Naive thymus-derived CD4-positive, alpha-beta T cell (primary cell): ENCODE results near the gene SNED1. TPM values are rescaled to one million over a fixed set of nuclear protein-coding genes. Genes with fewer than 3 reads are reported as not detected.

Experiments used
- ATAC-seq: fragments of 150-1000 bp; cut with Tn5 transposase; 2 replicates; pipeline ENCODE4 v1.10.0; 2021; ENCODE audit warnings: mild to moderate bottlenecking, moderate library complexity
- CTCF ChIA-PET: fragments of 350-600 bp; sonication (Branson Sonifier 250); formaldehyde crosslinking; loops from one replicate; lab custom pipeline; 2021; ENCODE audit warnings: antibody characterized with exemption; lab: Charles Lee
- POLR2A ChIA-PET: fragments of 350-600 bp; sonication (Branson Sonifier 250); formaldehyde crosslinking; loops from one replicate; lab custom pipeline; 2021; ENCODE audit warnings: antibody characterized with exemption, inconsistent platforms; lab: Charles Lee
- DNase-seq, 9 donors: peaks; one replicate each; pipeline versions ENCODE4 v3.0.0 to v3.0.0-alpha.2; 2020 to 2022; ENCODE audit warnings: mixed read lengths in 1 of 9
- H3K27ac ChIP-seq: one replicate; pipeline ENCODE4 v1.7.0; 2013; ENCODE audit warnings: mild to moderate bottlenecking, low read depth, low read length, moderate library complexity
- H3K27me3 ChIP-seq, 2 donors: one replicate each; pipeline ENCODE4 v1.7.0; 2013; ENCODE audit warnings: low read length in 2 of 2, mild to moderate bottlenecking in 2 of 2, moderate library complexity in 2 of 2; ENCODE audit not compliant: control insufficient read depth in 2 of 2, insufficient read depth in 2 of 2
- H3K36me3 ChIP-seq, 3 experiments: 1 replicate in 2 of 3; 2 replicates in 1 of 3; pipeline ENCODE4 v1.7.0; 2013; ENCODE audit warnings: low read length in 3 of 3, mild to moderate bottlenecking in 3 of 3, moderate library complexity in 1 of 3; ENCODE audit not compliant: insufficient read depth in 3 of 3, control insufficient read depth in 2 of 3
- H3K4me1 ChIP-seq, 2 donors: one replicate each; pipeline ENCODE4 v1.7.0; 2013; ENCODE audit warnings: low read length in 2 of 2, mild to moderate bottlenecking in 2 of 2, moderate library complexity in 1 of 2; ENCODE audit not compliant: control insufficient read depth in 2 of 2, insufficient read depth in 2 of 2
- H3K4me3 ChIP-seq: 2 replicates; pipeline ENCODE4 v1.7.0; 2013; ENCODE audit warnings: mild to moderate bottlenecking, low read length
- H3K9me3 ChIP-seq, 3 experiments: 1 replicate in 2 of 3; 2 replicates in 1 of 3; pipeline ENCODE4 v1.7.0; 2013; ENCODE audit warnings: low read length in 3 of 3; ENCODE audit not compliant: control insufficient read depth in 2 of 3
- H3K27ac Mint-ChIP-seq, 9 donors: one replicate each; pipeline ENCODE4 v1.8.0; 2020 to 2022; ENCODE audit warnings: mixed read lengths in 9 of 9, mild to moderate bottlenecking in 8 of 9, moderate library complexity in 5 of 9, inconsistent platforms in 2 of 9
- H3K27me3 Mint-ChIP-seq, 5 donors: one replicate each; pipeline ENCODE4 v1.8.0; 2021 to 2022; ENCODE audit warnings: mixed read lengths in 5 of 5, mild to moderate bottlenecking in 1 of 5
- H3K36me3 Mint-ChIP-seq, 5 donors: one replicate each; pipeline ENCODE4 v1.8.0; 2020 to 2022; ENCODE audit warnings: mixed read lengths in 5 of 5, mild to moderate bottlenecking in 3 of 5, inconsistent platforms in 1 of 5
- H3K4me1 Mint-ChIP-seq, 7 donors: one replicate each; pipeline ENCODE4 v1.8.0; 2020 to 2022; ENCODE audit warnings: mixed read lengths in 7 of 7, mild to moderate bottlenecking in 3 of 7, inconsistent platforms in 1 of 7
- H3K4me3 Mint-ChIP-seq, 10 donors: one replicate each; pipeline ENCODE4 v1.8.0; 2020 to 2022; ENCODE audit warnings: mild to moderate bottlenecking in 10 of 10, mixed read lengths in 10 of 10, moderate library complexity in 6 of 10, inconsistent platforms in 2 of 10
- H3K9me3 Mint-ChIP-seq, 11 donors: one replicate each; pipeline ENCODE4 v1.8.0; 2020 to 2022; ENCODE audit warnings: mixed read lengths in 11 of 11, mild to moderate bottlenecking in 4 of 11, inconsistent platforms in 1 of 11, moderate library complexity in 1 of 11
- intact Hi-C, 2 donors: fragments of 100-400 bp; cut with micrococcal nuclease; formaldehyde crosslinking; loops; one replicate each; pipeline ENCODE4 v1.15.1; 2023
- polyA plus RNA-seq, 2 donors: library from polyadenylated mRNA; unstranded; fragments of 300-500 nt; fragmentation: Illumina TruSeq; gene quantifications; one replicate each; pipeline ENCODE4 v1.2.3, GENCODE V29; 2021
- total RNA-seq, 6 experiments: library from RNA in 5 of 6; stranded (reverse) in 5 of 6; gene quantifications; 1 replicate in 5 of 6; 2 replicates in 1 of 6; pipeline ENCODE4 v1.2.3 and lab custom pipeline; 2021 to 2026

Gene SNED1
- total and polyA plus RNA-seq, 7 experiments from 2014 or later, result 1.0 to 120 (median 32.9) TPM

- H3K9me3 Mint-ChIP-seq, result no peaks in the 10 kb centered on the region
- Histone ChIP-seq H3K36me3 (peaks cover 0 to 60% (median 0%) of the 10 kb centered on the region in 3 experiments), H3K9me3 (no peaks in the 10 kb centered on the region), H3K27me3 (no peaks in the 10 kb centered on the region), H3K4me3 (no peak overlapping the region), H3K4me1 (no peaks in the 10 kb centered on the region), H3K27ac (no peak overlapping the region)
- ChIA-PET POLR2A (no interaction called here), CTCF (no interaction called here)
- H3K4me1 Mint-ChIP-seq, result peaks cover 0 to 12% (median 0%) of the 10 kb centered on the region in 7 donors
- DNase-seq (no peak), ATAC-seq (no peak)
- no peaks in the 10 kb centered on the region for H3K27me3 Mint-ChIP-seq
- intact Hi-C loops, result no loop called here
- peak overlapping the region in 2 of 9 donors; percentile 47 to 62 for H3K27ac Mint-ChIP-seq
- H3K4me3 Mint-ChIP-seq, result no peak overlapping the region
- H3K36me3 Mint-ChIP-seq, result peaks cover 9 to 47% (median 16%) of the 10 kb centered on the region in 5 donors
Measured at GRCh38 chr2:241133436-241133820, 135.0 kb downstream of the SNED1 start.

DNA sequence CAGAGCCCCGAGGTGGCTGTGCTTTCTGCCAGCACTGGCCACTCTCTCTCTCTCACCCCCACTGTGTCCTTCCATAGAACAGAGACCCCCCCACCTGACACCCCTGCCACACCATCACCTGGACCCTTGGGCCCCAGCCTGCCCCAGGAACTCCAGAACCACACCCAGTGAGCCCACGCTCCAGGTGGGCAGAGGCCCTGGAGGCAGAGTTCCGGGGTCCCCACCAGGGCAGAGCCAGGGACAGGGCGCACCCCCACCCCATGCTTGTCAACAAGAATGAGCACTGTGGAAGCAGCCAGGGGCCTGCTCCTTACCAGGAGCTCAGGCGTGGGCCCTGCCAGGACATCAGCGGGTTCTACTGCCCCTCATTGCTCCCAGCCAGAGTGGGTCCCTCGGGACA is 136.3 kb downstream of the SNED1 start:
- ATAC-seq, result no peak
- H3K27ac Mint-ChIP-seq, result no peak overlapping the region
- Histone ChIP-seq H3K27me3 (no peaks in the 10 kb centered on the region), H3K9me3 (no peaks in the 10 kb centered on the region), H3K4me3 (no peak overlapping the region), H3K4me1 (no peaks in the 10 kb centered on the region), H3K36me3 (peaks cover 0 to 71% (median 0%) of the 10 kb centered on the region in 3 experiments), H3K27ac (no peak overlapping the region)
- H3K9me3 Mint-ChIP-seq, result no peaks in the 10 kb centered on the region
- H3K4me3 Mint-ChIP-seq, result no peak overlapping the region
- intact Hi-C loops, result no loop called here
- peaks cover 9 to 59% (median 14%) of the 10 kb centered on the region in 5 donors for H3K36me3 Mint-ChIP-seq
- DNase-seq, result no peak
- H3K4me1 Mint-ChIP-seq, result peaks cover 0 to 3% (median 0%) of the 10 kb centered on the region in 7 donors
- POLR2A ChIA-PET, result interaction anchor here (0.6 kb wide), 1 partner anchor 47 kb away, joined by 3 read pairs; no protein-coding TSS in a partner anchor
- CTCF ChIA-PET, result no interaction called here
- H3K27me3 Mint-ChIP-seq, result no peaks in the 10 kb centered on the region

DNA sequence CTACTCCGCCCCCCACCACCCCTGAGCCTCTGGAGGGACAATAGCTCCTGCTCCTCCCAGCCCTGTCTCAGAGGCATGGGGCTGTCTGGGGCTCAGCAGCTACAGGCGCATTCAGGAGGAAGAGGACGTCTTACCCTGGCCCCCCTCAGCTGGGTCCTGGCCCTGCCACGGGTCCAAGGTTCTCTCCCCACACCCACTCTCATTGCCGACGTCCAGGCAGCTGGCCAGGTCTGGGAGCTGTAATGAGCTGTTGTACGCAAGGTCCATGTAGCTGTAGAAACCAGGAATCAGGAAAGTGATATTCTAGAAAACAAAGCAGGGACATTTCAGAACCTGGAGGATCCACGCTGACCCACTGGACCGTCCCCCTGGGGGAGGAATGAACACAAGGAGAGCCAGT is 137.3 kb downstream of the SNED1 start:
- intact Hi-C loops, result no loop called here
- Mint-ChIP-seq H3K4me3 (no peak overlapping the region), H3K36me3 (peaks cover 9 to 58% (median 12%) of the 10 kb centered on the region in 5 donors), H3K27me3 (no peaks in the 10 kb centered on the region), H3K9me3 (no peaks in the 10 kb centered on the region), H3K27ac (no peak overlapping the region), H3K4me1 (no peaks in the 10 kb centered on the region)
- ATAC-seq (no peak), DNase-seq (no peak)
- H3K27me3 ChIP-seq, result no peaks in the 10 kb centered on the region
- POLR2A ChIA-PET, result interaction anchor here (0.9 kb wide), 1 partner anchor 46 kb away, joined by 3 read pairs; no protein-coding TSS in a partner anchor
- no peak overlapping the region for H3K27ac ChIP-seq
- H3K36me3 ChIP-seq, result peaks cover 0 to 72% (median 0%) of the 10 kb centered on the region in 3 experiments
- H3K9me3 ChIP-seq, result no peaks in the 10 kb centered on the region
- CTCF ChIA-PET, result no interaction called here
- H3K4me1 ChIP-seq, result no peaks in the 10 kb centered on the region
- no peak overlapping the region for H3K4me3 ChIP-seq

DNA sequence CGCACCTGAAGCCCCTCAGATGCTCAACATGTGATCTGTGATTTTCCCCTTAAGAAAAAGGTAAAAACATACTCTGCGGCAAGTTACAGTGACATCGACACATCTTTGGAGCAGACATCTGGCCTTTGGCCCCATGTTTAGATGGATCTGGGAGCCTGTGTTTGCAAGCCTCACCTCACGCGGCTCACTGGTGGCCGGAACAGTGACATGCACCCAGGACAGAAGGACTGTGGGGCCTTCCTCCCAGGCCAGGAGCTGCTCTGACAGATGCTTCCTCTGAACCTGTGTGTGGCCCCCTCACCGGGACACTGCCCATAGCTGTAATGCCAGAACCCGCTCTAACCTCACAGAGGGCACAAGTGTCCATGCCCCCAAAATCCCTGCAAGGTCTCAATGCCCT is 137.8 kb downstream of the SNED1 start:
- peaks cover 7 to 57% (median 11%) of the 10 kb centered on the region in 5 donors for H3K36me3 Mint-ChIP-seq
- H3K4me3 ChIP-seq, result no peak overlapping the region
- DNase-seq (no peak), ATAC-seq (no peak)
- no peaks in the 10 kb centered on the region for H3K27me3 Mint-ChIP-seq
- no peaks in the 10 kb centered on the region for H3K9me3 ChIP-seq
- H3K4me1 Mint-ChIP-seq, result no peaks in the 10 kb centered on the region
- peak overlapping the region in 1 of 9 donors; percentile 30 for H3K27ac Mint-ChIP-seq
- H3K27ac ChIP-seq, result no peak overlapping the region
- H3K4me1 ChIP-seq, result no peaks in the 10 kb centered on the region
- H3K27me3 ChIP-seq, result no peaks in the 10 kb centered on the region
- ChIA-PET CTCF (interaction anchor here (0.6 to 0.9 kb wide), 2 partner anchors 13 to 127 kb away, joined by 3 read pairs; partner anchors contain the start of gene PASK), POLR2A (interaction anchor here (0.5 to 1.8 kb wide), 4 partner anchors 28 to 1111 kb away, joined by 3 to 6 read pairs (median 4); partner anchors contain the start of gene MTERF4)
- H3K4me3 Mint-ChIP-seq, result no peak overlapping the region
- H3K9me3 Mint-ChIP-seq, result no peaks in the 10 kb centered on the region
- intact Hi-C loops, result no loop called here
- H3K36me3 ChIP-seq, result peaks cover 0 to 75% (median 0%) of the 10 kb centered on the region in 3 experiments

GRCh38 chr2:241136661-241137260 is 138.3 kb downstream of the SNED1 start:
- Histone ChIP-seq H3K27ac (no peak overlapping the region), H3K4me3 (no peak overlapping the region), H3K36me3 (peaks cover 0 to 75% (median 0%) of the 10 kb centered on the region in 3 experiments), H3K27me3 (no peaks in the 10 kb centered on the region), H3K4me1 (no peaks in the 10 kb centered on the region), H3K9me3 (no peaks in the 10 kb centered on the region)
- ChIA-PET POLR2A (interaction anchor here (0.5 to 1.8 kb wide), 3 partner anchors 29 to 1111 kb away, joined by 3 to 6 read pairs (median 4); partner anchors contain the start of gene MTERF4), CTCF (interaction anchor here (0.6 to 0.9 kb wide), 2 partner anchors 13 to 127 kb away, joined by 3 read pairs; partner anchors contain the start of gene PASK)
- Mint-ChIP-seq H3K27me3 (no peaks in the 10 kb centered on the region), H3K9me3 (no peaks in the 10 kb centered on the region), H3K27ac (no peak overlapping the region), H3K36me3 (peaks cover 7 to 57% (median 11%) of the 10 kb centered on the region in 5 donors), H3K4me3 (no peak overlapping the region), H3K4me1 (peaks cover 0 to 1% (median 0%) of the 10 kb centered on the region in 7 donors)
- DNase-seq (no peak), ATAC-seq (no peak)
- intact Hi-C loops, result no loop called here

GRCh38 chr2:241137276-241138190 is 139.1 kb downstream of the SNED1 start:
- peaks cover 5 to 58% (median 13%) of the 10 kb centered on the region in 5 donors for H3K36me3 Mint-ChIP-seq
- no peak for DNase-seq

More at GRCh38 chr2:241137276-241138190, 139.1 kb downstream of the SNED1 start:
- Histone ChIP-seq H3K36me3 (peaks cover 0 to 81% (median 5%) of the 10 kb centered on the region in 3 experiments), H3K27me3 (no peaks in the 10 kb centered on the region), H3K4me3 (no peak overlapping the region), H3K9me3 (no peaks in the 10 kb centered on the region), H3K4me1 (no peaks in the 10 kb centered on the region), H3K27ac (no peak overlapping the region)
- H3K27ac Mint-ChIP-seq, result no peak overlapping the region
- ChIA-PET POLR2A (interaction anchor here (0.8 to 1.8 kb wide), 3 partner anchors 27 to 36 kb away, joined by 3 to 6 read pairs (median 3); partner anchors contain the start of gene MTERF4), CTCF (interaction anchor here (0.9 to 1.0 kb wide), 2 partner anchors 36 to 42 kb away, joined by 3 read pairs; partner anchors contain the start of gene MTERF4)
- peaks cover 0 to 7% (median 0%) of the 10 kb centered on the region in 7 donors for H3K4me1 Mint-ChIP-seq
- no peak overlapping the region for H3K4me3 Mint-ChIP-seq
- no peak for ATAC-seq
- H3K9me3 Mint-ChIP-seq, result no peaks in the 10 kb centered on the region
- H3K27me3 Mint-ChIP-seq, result no peaks in the 10 kb centered on the region
- intact Hi-C loops, result no loop called here
